ENCODE data around the gene FGGY. TPM values are rescaled to one million over a fixed set of nuclear protein-coding genes. Genes with fewer than 3 reads are reported as not detected.

FGGY gene
- total and polyA plus RNA-seq, 2 donors (not counting 3 experiments of a cell fraction or from before 2014, with no cell fraction given), result 5.6 to 6.4 TPM

GRCh38 chr1:59499273-59499942 lies 202.5 kb downstream of the FGGY start:
- Histone ChIP-seq H3K27ac (ENCODE audit: insufficient read depth, low read depth, low read length) (no peak overlapping the region), H3K4me1 (ENCODE audit: control insufficient read depth, extremely low read depth, insufficient read depth, low read length) (no peaks in the 10 kb centered on the region), H3K4me3 (replicated peaks in 1 of 3; ENCODE audit: insufficient read depth in 1 of 3, low read depth in 1 of 3, low read length in 3 of 3) (no peak overlapping the region), H3K9me3 (replicated peaks; ENCODE audit: control insufficient read depth, insufficient read depth, low read length) (no peaks in the 10 kb centered on the region), H4K20me1 (replicated peaks; ENCODE audit: control insufficient read depth, extremely low read depth, insufficient read depth, low read length) (no peaks in the 10 kb centered on the region), H3K27me3 (ENCODE audit: control insufficient read depth in 2 of 2, insufficient read depth in 2 of 2, low read length in 2 of 2) (no peaks in the 10 kb centered on the region), H3K4me2 (ENCODE audit: insufficient read depth, low read length) (no peak overlapping the region), H3K9me1 (replicated peaks; ENCODE audit: control insufficient read depth, extremely low read depth, insufficient read depth, low read length) (no peaks in the 10 kb centered on the region), H2AFZ (ENCODE audit: low read depth, low read length) (no peak overlapping the region), H3K36me3 (ENCODE audit: control insufficient read depth in 2 of 2, extremely low read depth in 1 of 2, insufficient read depth in 2 of 2, low read length in 2 of 2) (no peaks in the 10 kb centered on the region), H3K9ac (replicated peaks; ENCODE audit: extremely low read depth, insufficient read depth, low read length) (no peak overlapping the region), H3K79me2 (ENCODE audit: control insufficient read depth, insufficient read depth, low read length) (no peaks in the 10 kb centered on the region)
- intact Hi-C loops (cut with micrococcal nuclease) (no loop called here), dilution Hi-C loops (cut with MboI; ENCODE audit: extremely low pct_ligation_motif_present, low sequenced_read_pairs) (no loop called here)
- FAIRE-seq, result no peak
- ChIA-PET POLR2A (no interaction called here), CTCF (interaction anchor here (1.2 kb wide), 1 partner anchor 22 kb away, joined by 3 read pairs; no protein-coding TSS in a partner anchor)
- no peak for DNase-seq (ENCODE audit: low read depth, low spot score)
- BruUV-seq (replicated peaks), result no TSS peak
- no peak for TF ChIP-seq POLR2A (IDR thresholded peaks at IDR 0.05; ENCODE audit: low read depth, low read length)
- no peak for TF ChIP-seq GATA2 (IDR thresholded peaks at IDR 0.05; ENCODE audit: insufficient read depth, insufficient read length, low read depth, low read length)
- no peak for TF ChIP-seq POLR2AphosphoS5 (IDR thresholded peaks at IDR 0.05; ENCODE audit: insufficient read depth, low read depth, low read length)
- TF ChIP-seq EZH2 (IDR thresholded peaks at IDR 0.05; ENCODE audit: borderline replicate concordance, low read depth, low read length, severe bottlenecking), result no peak
- no peak for TF ChIP-seq FOS (IDR thresholded peaks at IDR 0.05; ENCODE audit: borderline replicate concordance, insufficient read depth, low read length)
- TF ChIP-seq MYC (IDR thresholded peaks at IDR 0.05; ENCODE audit: low read depth, low read length), result no peak
- TF ChIP-seq, protein P1, sequence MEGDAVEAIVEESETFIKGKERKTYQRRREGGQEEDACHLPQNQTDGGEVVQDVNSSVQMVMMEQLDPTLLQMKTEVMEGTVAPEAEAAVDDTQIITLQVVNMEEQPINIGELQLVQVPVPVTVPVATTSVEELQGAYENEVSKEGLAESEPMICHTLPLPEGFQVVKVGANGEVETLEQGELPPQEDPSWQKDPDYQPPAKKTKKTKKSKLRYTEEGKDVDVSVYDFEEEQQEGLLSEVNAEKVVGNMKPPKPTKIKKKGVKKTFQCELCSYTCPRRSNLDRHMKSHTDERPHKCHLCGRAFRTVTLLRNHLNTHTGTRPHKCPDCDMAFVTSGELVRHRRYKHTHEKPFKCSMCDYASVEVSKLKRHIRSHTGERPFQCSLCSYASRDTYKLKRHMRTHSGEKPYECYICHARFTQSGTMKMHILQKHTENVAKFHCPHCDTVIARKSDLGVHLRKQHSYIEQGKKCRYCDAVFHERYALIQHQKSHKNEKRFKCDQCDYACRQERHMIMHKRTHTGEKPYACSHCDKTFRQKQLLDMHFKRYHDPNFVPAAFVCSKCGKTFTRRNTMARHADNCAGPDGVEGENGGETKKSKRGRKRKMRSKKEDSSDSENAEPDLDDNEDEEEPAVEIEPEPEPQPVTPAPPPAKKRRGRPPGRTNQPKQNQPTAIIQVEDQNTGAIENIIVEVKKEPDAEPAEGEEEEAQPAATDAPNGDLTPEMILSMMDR (IDR thresholded peaks at IDR 0.05; ENCODE audit: extremely low read depth in 1 of 2, insufficient read depth in 1 of 2, low read depth in 1 of 2, low read length in 2 of 2), result no peak
- no peak for TF ChIP-seq MAX (IDR thresholded peaks at IDR 0.05; ENCODE audit: insufficient read depth, insufficient read length)

Data from endothelial cell of umbilical vein (primary cell).